ENCODE measurements around the gene TMEM163.

Gene TMEM163

GRCh38 chr2:134722728-134723127 is 3.9 kb upstream of the TMEM163 start:
- TF ChIP-seq CTCF (IDR thresholded peaks at IDR 0.05; ENCODE audit: insufficient read depth, missing control alignments) = no peak
- no peak for FAIRE-seq
- no peak for DNase-seq (ENCODE audit: insufficient read length, low spot score)

- FAIRE-seq = no peak
- DNase-seq (ENCODE audit: insufficient read length, low spot score) = no peak
- TF ChIP-seq CTCF (IDR thresholded peaks at IDR 0.05; ENCODE audit: insufficient read depth, missing control alignments) = no peak
These were observed 2.8 kb upstream of the TMEM163 start for GRCh38 chr2:134721596-134721995.

- TF ChIP-seq CTCF (IDR thresholded peaks at IDR 0.05; ENCODE audit: insufficient read depth, missing control alignments) = no peak
- FAIRE-seq (no peak), DNase-seq (ENCODE audit: insufficient read length, low spot score) (no peak)
These were observed 580 bp downstream of the TMEM163 start for GRCh38 chr2:134718023-134718816.

GRCh38 chr2:134717286-134718022 is 1.3 kb downstream of the TMEM163 start:
- FAIRE-seq = no peak

GRCh38 chr2:134716721-134717243 is 2.0 kb downstream of the TMEM163 start:
- no peak for DNase-seq (ENCODE audit: insufficient read length, low spot score)
- no peak for FAIRE-seq
- no peak for TF ChIP-seq CTCF (IDR thresholded peaks at IDR 0.05; ENCODE audit: insufficient read depth, missing control alignments)

More at GRCh38 chr2:134717286-134718022, 1.3 kb downstream of the TMEM163 start:
- DNase-seq (ENCODE audit: insufficient read length, low spot score) = no peak
- no peak for TF ChIP-seq CTCF (IDR thresholded peaks at IDR 0.05; ENCODE audit: insufficient read depth, missing control alignments)

- no peak for DNase-seq (ENCODE audit: insufficient read length, low spot score)
- no peak for FAIRE-seq
- no peak for TF ChIP-seq CTCF (IDR thresholded peaks at IDR 0.05; ENCODE audit: insufficient read depth, missing control alignments)
These were observed 2.7 kb downstream of the TMEM163 start for GRCh38 chr2:134715932-134716643.

Data from D721Med (cell line).